Right lobe of liver (tissue), 6 donors: ENCODE data around the gene RAB10. TPM values are rescaled to one million over a fixed set of nuclear protein-coding genes. Genes with fewer than 3 reads are reported as not detected.
"Not testable (repeated sequence)": the region's sequence is repeated elsewhere in the genome, so short reads cannot be mapped to it uniquely, and the experiment has no call there.

Source experiments
- ATAC-seq, 4 donors: fragments of 200-7000 bp; cut with Tn5 transposase; one replicate each; pipeline ENCODE4 v1.9.1; 2020; ENCODE audit warnings: mild to moderate bottlenecking in 4 of 4, moderate library complexity in 4 of 4
- DNase-seq, 3 donors: peaks; one replicate each; pipeline ENCODE4 v3.0.0-alpha.2; 2020
- H3K27ac ChIP-seq, 3 donors: fragments of 200-600 bp; one replicate each; pipeline ENCODE4 v1.8.0; 2022
- H3K27me3 ChIP-seq, 2 donors: fragments of 200-600 bp; one replicate each; pipeline ENCODE4 v1.8.0; 2022
- H3K36me3 ChIP-seq, 4 donors: fragments of 200-600 bp; sonication (generic) in 1 of 4; one replicate each; pipeline versions ENCODE4 v1.5.1 to v1.8.0; 2017 to 2022; ENCODE audit warnings: control low read depth in 1 of 4
- H3K4me1 ChIP-seq, 4 donors: fragments of 200-600 bp; sonication (generic) in 1 of 4; one replicate each; pipeline versions ENCODE4 v1.5.1 to v1.8.0; 2017 to 2022; ENCODE audit warnings: control low read depth in 1 of 4
- H3K4me3 ChIP-seq, 3 donors: fragments of 200-600 bp; one replicate each; pipeline ENCODE4 v1.8.0; 2022
- H3K9me3 ChIP-seq, 4 donors: fragments of 200-600 bp; sonication (generic) in 1 of 4; one replicate each; pipeline versions ENCODE4 v1.5.1 to v1.8.0; 2017 to 2022; ENCODE audit warnings: control low read depth in 1 of 4
- CTCF ChIP-seq, 4 donors: fragments of 200-600 bp in 3 of 4; fragments of 450-650 bp in 1 of 4; IDR thresholded peaks; one replicate each; pipeline versions ENCODE4 v1.5.1 to v1.8.0; 2016 to 2022; ENCODE audit warnings: antibody characterized with exemption in 4 of 4, mild to moderate bottlenecking in 2 of 4
- POLR2A ChIP-seq: fragments of 450-650 bp; IDR thresholded peaks from one replicate; pipeline ENCODE4 v1.6.1; 2017; ENCODE audit warnings: antibody characterized with exemption, mild to moderate bottlenecking
- WGBS: methylation state at CpG from one replicate; pipeline ENCODE4 v1.1.6; 2018; ENCODE audit warnings: low coverage, low lambda C conversion rate; ENCODE audit not compliant: insufficient coverage; ENCODE audit errors: missing lambda C conversion rate; 5-methylcytosine and 5-hydroxymethylcytosine counted together
- intact Hi-C, 2 donors: fragments of 100-400 bp; cut with DNase I; formaldehyde crosslinking; loops; one replicate each; pipeline versions ENCODE4 v1.11.2 to v1.14.1; 2022
- total RNA-seq, 6 experiments: library from RNA; depleted of rRNA in 2 of 6; stranded (reverse); fragments of >200 nt in 2 of 6; fragmentation: NEBNext Ultra II Directional in 3 of 6; extraction: Animal tissue kit (Norgen Biotek cat#: 25700) in 3 of 6; gene quantifications; one replicate each; pipeline versions ENCODE4 v1.1.0 to v1.2.4, GENCODE V29; 2016 to 2023
- donor health status: DM: no; HTN: yes; CAD: no.
- donor health status: DM: no; HTN: no; CAD: no.
- donor health status: DM: no; HTN: no; CAD: no.
- donor health status: DM: no; HTN: yes; CAD: no.
- donor health status: DM: no; HTN: yes; CAD: no.

The RAB10 gene
- total RNA-seq, 6 experiments from 2014 or later = 41.6 to 95.1 (median 70.6) TPM

GRCh38 chr2:26077291-26077690 is 43.4 kb downstream of the RAB10 start:
- Histone ChIP-seq H3K27ac (no peak overlapping the region), H3K9me3 (no peaks in the 10 kb centered on the region), H3K4me3 (no peak overlapping the region), H3K27me3 (no peaks in the 10 kb centered on the region), H3K4me1 (peaks cover 0 to 31% (median 13%) of the 10 kb centered on the region in 4 donors), H3K36me3 (no peaks in the 10 kb centered on the region)
- no peak for TF ChIP-seq CTCF (IDR thresholded peaks at IDR 0.05)
- TF ChIP-seq POLR2A = no peak
- DNase-seq (no peak), ATAC-seq (no peak)
- intact Hi-C loops = no loop called here
- WGBS = 98% methylated on average over 2 of the region's 2 CpGs

GRCh38 chr2:26078939-26079338 is 45.1 kb downstream of the RAB10 start:
- no peak overlapping the region for H3K4me3 ChIP-seq
- H3K36me3 ChIP-seq = no peaks in the 10 kb centered on the region
- DNase-seq = no peak
- ATAC-seq = no peak
- no peaks in the 10 kb centered on the region for H3K27me3 ChIP-seq
- intact Hi-C loops = no loop called here
- no peaks in the 10 kb centered on the region for H3K9me3 ChIP-seq
- WGBS = 100% methylated on average over 2 of the region's 3 CpGs
- TF ChIP-seq POLR2A (no peak), CTCF (IDR thresholded peaks at IDR 0.05) (no peak)
- no peak overlapping the region for H3K27ac ChIP-seq
- peaks cover 0 to 16% (median 8%) of the 10 kb centered on the region in 4 donors for H3K4me1 ChIP-seq

- H3K4me1 ChIP-seq = peaks cover 0 to 13% (median 4%) of the 10 kb centered on the region in 4 donors
- DNase-seq = no peak
- no peaks in the 10 kb centered on the region for H3K9me3 ChIP-seq
- H3K4me3 ChIP-seq = no peak overlapping the region
- no peak overlapping the region for H3K27ac ChIP-seq
- peak in 1 of 4 donors; percentile 65 for ATAC-seq
- no peak for TF ChIP-seq POLR2A
- TF ChIP-seq CTCF (IDR thresholded peaks at IDR 0.05) = no peak
- H3K36me3 ChIP-seq = no peaks in the 10 kb centered on the region
- WGBS = 88% methylated on average over 1 of the region's 1 CpG
- no peaks in the 10 kb centered on the region for H3K27me3 ChIP-seq
- intact Hi-C loops = no loop called here
These were observed 46.5 kb downstream of the RAB10 start for GRCh38 chr2:26080356-26080755.

- H3K27ac ChIP-seq, DNase-seq, H3K9me3 ChIP-seq, H3K27me3 ChIP-seq, H3K4me3 ChIP-seq, intact Hi-C loops, ATAC-seq, H3K36me3 ChIP-seq: not testable (repeated sequence)
- peaks cover 0 to 12% (median 2%) of the 10 kb centered on the region in 4 donors for H3K4me1 ChIP-seq
- 96% methylated on average over 3 of the region's 3 CpGs for WGBS
These were observed 47.0 kb downstream of the RAB10 start for GRCh38 chr2:26080925-26081324.

GRCh38 chr2:26081556-26081955 is 47.7 kb downstream of the RAB10 start:
- H3K27ac ChIP-seq = no peak overlapping the region
- H3K4me3 ChIP-seq = no peak overlapping the region
- no peak for TF ChIP-seq POLR2A
- no peak for TF ChIP-seq CTCF (IDR thresholded peaks at IDR 0.05)
- WGBS = 66% methylated on average over 5 of the region's 5 CpGs
- DNase-seq = no peak
- H3K27me3 ChIP-seq = no peaks in the 10 kb centered on the region
- H3K4me1 ChIP-seq = peaks cover 0 to 6% (median under 1%) of the 10 kb centered on the region in 4 donors
- no peaks in the 10 kb centered on the region for H3K36me3 ChIP-seq
- no peak for ATAC-seq
- no peaks in the 10 kb centered on the region for H3K9me3 ChIP-seq
- intact Hi-C loops = no loop called here
